ENCODE results near the gene SLC22A3. TPM values are rescaled to one million over a fixed set of nuclear protein-coding genes. Genes with fewer than 3 reads are reported as not detected.

Gene SLC22A3
- total and polyA plus RNA-seq, 5 donors from 2014 or later = 0.41 to 1.9 (median 1.0) TPM

GRCh38 chr6:160329188-160329587, 19.0 kb upstream of the SLC22A3 start:
- H3K27ac Mint-ChIP-seq = no peak overlapping the region
- DNase-seq (no peak), ATAC-seq (ENCODE audit: low read depth in 2 of 2) (no peak)
- Histone ChIP-seq H3K9me3 (ENCODE audit: control insufficient read depth in 2 of 2, low read length in 2 of 2) (no peaks in the 10 kb centered on the region), H3K4me1 (ENCODE audit: control insufficient read depth, insufficient read depth, low read length, poor library complexity, severe bottlenecking) (no peaks in the 10 kb centered on the region), H3K36me3 (ENCODE audit: control insufficient read depth, insufficient read depth, low read length) (no peaks in the 10 kb centered on the region), H3K27me3 (ENCODE audit: control insufficient read depth, insufficient read depth, low read length) (peaks cover 8% of the 10 kb centered on the region), H3K27ac (ENCODE audit: insufficient read depth, low read length, poor library complexity, severe bottlenecking) (no peak overlapping the region), H3K4me3 (ENCODE audit: low read depth, low read length) (no peak overlapping the region)
- peaks cover 29% of the 10 kb centered on the region for H3K27me3 Mint-ChIP-seq
- H3K4me3 Mint-ChIP-seq = no peak overlapping the region
- no peaks in the 10 kb centered on the region for H3K36me3 Mint-ChIP-seq
- no peaks in the 10 kb centered on the region for H3K4me1 Mint-ChIP-seq
- peaks cover 0 to 2% (median 0%) of the 10 kb centered on the region in 7 donors for H3K9me3 Mint-ChIP-seq

- H3K27ac ChIP-seq (ENCODE audit: insufficient read depth, low read length, poor library complexity, severe bottlenecking) = no peak overlapping the region
- H3K9me3 ChIP-seq (ENCODE audit: control insufficient read depth in 2 of 2, low read length in 2 of 2) = no peaks in the 10 kb centered on the region
- H3K27me3 Mint-ChIP-seq = peaks cover 25% of the 10 kb centered on the region
- no peak overlapping the region for H3K4me3 ChIP-seq (ENCODE audit: low read depth, low read length)
- H3K27ac Mint-ChIP-seq = no peak overlapping the region
- peaks cover 5% of the 10 kb centered on the region for H3K27me3 ChIP-seq (ENCODE audit: control insufficient read depth, insufficient read depth, low read length)
- H3K4me1 Mint-ChIP-seq = no peaks in the 10 kb centered on the region
- ATAC-seq (ENCODE audit: low read depth in 2 of 2) (no peak), DNase-seq (no peak)
- no peaks in the 10 kb centered on the region for H3K4me1 ChIP-seq (ENCODE audit: control insufficient read depth, insufficient read depth, low read length, poor library complexity, severe bottlenecking)
- no peak overlapping the region for H3K4me3 Mint-ChIP-seq
- no peaks in the 10 kb centered on the region for H3K9me3 Mint-ChIP-seq
- no peaks in the 10 kb centered on the region for H3K36me3 Mint-ChIP-seq
- H3K36me3 ChIP-seq (ENCODE audit: control insufficient read depth, insufficient read depth, low read length) = no peaks in the 10 kb centered on the region
Measured at GRCh38 chr6:160330619-160331018, 17.6 kb upstream of the SLC22A3 start.

GRCh38 chr6:160331204-160331603, 17.0 kb upstream of the SLC22A3 start:
- no peaks in the 10 kb centered on the region for H3K36me3 ChIP-seq (ENCODE audit: control insufficient read depth, insufficient read depth, low read length)
- ATAC-seq (ENCODE audit: low read depth in 2 of 2) (no peak), DNase-seq (no peak)
- peaks cover 25% of the 10 kb centered on the region for H3K27me3 Mint-ChIP-seq
- no peaks in the 10 kb centered on the region for H3K9me3 Mint-ChIP-seq
- H3K27ac ChIP-seq (ENCODE audit: insufficient read depth, low read length, poor library complexity, severe bottlenecking) = no peak overlapping the region
- H3K27me3 ChIP-seq (ENCODE audit: control insufficient read depth, insufficient read depth, low read length) = peaks cover 5% of the 10 kb centered on the region
- H3K4me3 Mint-ChIP-seq = no peak overlapping the region
- H3K4me1 ChIP-seq (ENCODE audit: control insufficient read depth, insufficient read depth, low read length, poor library complexity, severe bottlenecking) = no peaks in the 10 kb centered on the region
- H3K9me3 ChIP-seq (ENCODE audit: control insufficient read depth in 2 of 2, low read length in 2 of 2) = no peaks in the 10 kb centered on the region
- H3K36me3 Mint-ChIP-seq = no peaks in the 10 kb centered on the region
- H3K4me1 Mint-ChIP-seq = no peaks in the 10 kb centered on the region
- no peak overlapping the region for H3K27ac Mint-ChIP-seq
- no peak overlapping the region for H3K4me3 ChIP-seq (ENCODE audit: low read depth, low read length)

- ATAC-seq (ENCODE audit: low read depth in 2 of 2) = no peak
- Mint-ChIP-seq H3K27ac (peak overlapping the region in 1 of 3 donors; percentile 53), H3K36me3 (no peaks in the 10 kb centered on the region), H3K4me1 (no peaks in the 10 kb centered on the region), H3K27me3 (peaks cover 25% of the 10 kb centered on the region), H3K4me3 (no peak overlapping the region), H3K9me3 (no peaks in the 10 kb centered on the region)
- Histone ChIP-seq H3K27me3 (ENCODE audit: control insufficient read depth, insufficient read depth, low read length) (peaks cover 5% of the 10 kb centered on the region), H3K4me1 (ENCODE audit: control insufficient read depth, insufficient read depth, low read length, poor library complexity, severe bottlenecking) (no peaks in the 10 kb centered on the region), H3K27ac (ENCODE audit: insufficient read depth, low read length, poor library complexity, severe bottlenecking) (no peak overlapping the region), H3K4me3 (ENCODE audit: low read depth, low read length) (no peak overlapping the region), H3K36me3 (ENCODE audit: control insufficient read depth, insufficient read depth, low read length) (no peaks in the 10 kb centered on the region), H3K9me3 (ENCODE audit: control insufficient read depth in 2 of 2, low read length in 2 of 2) (no peaks in the 10 kb centered on the region)
- no peak for DNase-seq
Measured at GRCh38 chr6:160331753-160332152, 16.4 kb upstream of the SLC22A3 start.

GRCh38 chr6:160333101-160333500, 15.1 kb upstream of the SLC22A3 start:
- peaks cover 5% of the 10 kb centered on the region for H3K27me3 ChIP-seq (ENCODE audit: control insufficient read depth, insufficient read depth, low read length)
- H3K4me1 ChIP-seq (ENCODE audit: control insufficient read depth, insufficient read depth, low read length, poor library complexity, severe bottlenecking) = no peaks in the 10 kb centered on the region
- no peaks in the 10 kb centered on the region for H3K9me3 ChIP-seq (ENCODE audit: control insufficient read depth in 2 of 2, low read length in 2 of 2)
- Mint-ChIP-seq H3K4me3 (no peak overlapping the region), H3K9me3 (peaks cover 0 to 3% (median 0%) of the 10 kb centered on the region in 7 donors), H3K4me1 (no peaks in the 10 kb centered on the region), H3K27me3 (peaks cover 25% of the 10 kb centered on the region), H3K36me3 (no peaks in the 10 kb centered on the region), H3K27ac (no peak overlapping the region)
- ATAC-seq (ENCODE audit: low read depth in 2 of 2) (no peak), DNase-seq (no peak)
- no peak overlapping the region for H3K4me3 ChIP-seq (ENCODE audit: low read depth, low read length)
- no peak overlapping the region for H3K27ac ChIP-seq (ENCODE audit: insufficient read depth, low read length, poor library complexity, severe bottlenecking)
- H3K36me3 ChIP-seq (ENCODE audit: control insufficient read depth, insufficient read depth, low read length) = no peaks in the 10 kb centered on the region

- peaks cover 25% of the 10 kb centered on the region for H3K27me3 Mint-ChIP-seq
Measured at GRCh38 chr6:160333841-160334240, 14.3 kb upstream of the SLC22A3 start.

GRCh38 chr6:160336200-160336599, 12.0 kb upstream of the SLC22A3 start:
- DNase-seq (no peak), ATAC-seq (ENCODE audit: low read depth in 2 of 2) (no peak)
- no peak overlapping the region for H3K4me3 Mint-ChIP-seq
- H3K4me1 Mint-ChIP-seq = no peaks in the 10 kb centered on the region
- H3K27ac Mint-ChIP-seq = no peak overlapping the region
- H3K36me3 Mint-ChIP-seq = no peaks in the 10 kb centered on the region
- no peak overlapping the region for H3K27ac ChIP-seq (ENCODE audit: insufficient read depth, low read length, poor library complexity, severe bottlenecking)
- peaks cover 5% of the 10 kb centered on the region for H3K27me3 ChIP-seq (ENCODE audit: control insufficient read depth, insufficient read depth, low read length)
- H3K9me3 ChIP-seq (ENCODE audit: control insufficient read depth in 2 of 2, low read length in 2 of 2) = no peaks in the 10 kb centered on the region
- H3K4me1 ChIP-seq (ENCODE audit: control insufficient read depth, insufficient read depth, low read length, poor library complexity, severe bottlenecking) = no peaks in the 10 kb centered on the region
- H3K9me3 Mint-ChIP-seq = peaks cover 0 to 3% (median 0%) of the 10 kb centered on the region in 7 donors
- peaks cover 17% of the 10 kb centered on the region for H3K27me3 Mint-ChIP-seq
- no peaks in the 10 kb centered on the region for H3K36me3 ChIP-seq (ENCODE audit: control insufficient read depth, insufficient read depth, low read length)
- H3K4me3 ChIP-seq (ENCODE audit: low read depth, low read length) = no peak overlapping the region

More at GRCh38 chr6:160333841-160334240, 14.3 kb upstream of the SLC22A3 start:
- Histone ChIP-seq H3K36me3 (ENCODE audit: control insufficient read depth, insufficient read depth, low read length) (no peaks in the 10 kb centered on the region), H3K27me3 (ENCODE audit: control insufficient read depth, insufficient read depth, low read length) (peaks cover 8% of the 10 kb centered on the region), H3K9me3 (ENCODE audit: control insufficient read depth in 2 of 2, low read length in 2 of 2) (no peaks in the 10 kb centered on the region), H3K4me3 (ENCODE audit: low read depth, low read length) (no peak overlapping the region), H3K4me1 (ENCODE audit: control insufficient read depth, insufficient read depth, low read length, poor library complexity, severe bottlenecking) (no peaks in the 10 kb centered on the region), H3K27ac (ENCODE audit: insufficient read depth, low read length, poor library complexity, severe bottlenecking) (no peak overlapping the region)
- no peak for ATAC-seq (ENCODE audit: low read depth in 2 of 2)
- peaks cover 0 to 3% (median 0%) of the 10 kb centered on the region in 7 donors for H3K9me3 Mint-ChIP-seq
- no peak overlapping the region for H3K27ac Mint-ChIP-seq
- no peak overlapping the region for H3K4me3 Mint-ChIP-seq
- no peak for DNase-seq
- no peaks in the 10 kb centered on the region for H3K36me3 Mint-ChIP-seq
- H3K4me1 Mint-ChIP-seq = no peaks in the 10 kb centered on the region

- ATAC-seq (ENCODE audit: low read depth in 2 of 2) = no peak
- no peaks in the 10 kb centered on the region for H3K36me3 Mint-ChIP-seq
- Histone ChIP-seq H3K4me3 (ENCODE audit: low read depth, low read length) (no peak overlapping the region), H3K9me3 (ENCODE audit: control insufficient read depth in 2 of 2, low read length in 2 of 2) (no peaks in the 10 kb centered on the region), H3K27ac (ENCODE audit: insufficient read depth, low read length, poor library complexity, severe bottlenecking) (no peak overlapping the region), H3K4me1 (ENCODE audit: control insufficient read depth, insufficient read depth, low read length, poor library complexity, severe bottlenecking) (no peaks in the 10 kb centered on the region), H3K27me3 (ENCODE audit: control insufficient read depth, insufficient read depth, low read length) (peaks cover 8% of the 10 kb centered on the region), H3K36me3 (ENCODE audit: control insufficient read depth, insufficient read depth, low read length) (no peaks in the 10 kb centered on the region)
- H3K4me3 Mint-ChIP-seq = no peak overlapping the region
- no peaks in the 10 kb centered on the region for H3K4me1 Mint-ChIP-seq
- no peak for DNase-seq
- no peak overlapping the region for H3K27ac Mint-ChIP-seq
- H3K27me3 Mint-ChIP-seq = peaks cover 6% of the 10 kb centered on the region
- H3K9me3 Mint-ChIP-seq = peaks cover 0 to 3% (median 0%) of the 10 kb centered on the region in 7 donors
Measured at GRCh38 chr6:160337301-160337700, 10.9 kb upstream of the SLC22A3 start.
